CD4-positive, alpha-beta T cell treated with Interleukin-4 for 1 hour (primary cell): Measurements from ENCODE around the gene DTWD2.
"Not testable (repeated sequence)": the region's sequence is repeated elsewhere in the genome, so short reads cannot be mapped to it uniquely, and the experiment has no call there.

Experiments used
- DNase-seq, 2 donors: peaks; one replicate each; pipeline ENCODE4 v3.0.0-alpha.2; 2020 to 2022

The DTWD2 gene

DNA sequence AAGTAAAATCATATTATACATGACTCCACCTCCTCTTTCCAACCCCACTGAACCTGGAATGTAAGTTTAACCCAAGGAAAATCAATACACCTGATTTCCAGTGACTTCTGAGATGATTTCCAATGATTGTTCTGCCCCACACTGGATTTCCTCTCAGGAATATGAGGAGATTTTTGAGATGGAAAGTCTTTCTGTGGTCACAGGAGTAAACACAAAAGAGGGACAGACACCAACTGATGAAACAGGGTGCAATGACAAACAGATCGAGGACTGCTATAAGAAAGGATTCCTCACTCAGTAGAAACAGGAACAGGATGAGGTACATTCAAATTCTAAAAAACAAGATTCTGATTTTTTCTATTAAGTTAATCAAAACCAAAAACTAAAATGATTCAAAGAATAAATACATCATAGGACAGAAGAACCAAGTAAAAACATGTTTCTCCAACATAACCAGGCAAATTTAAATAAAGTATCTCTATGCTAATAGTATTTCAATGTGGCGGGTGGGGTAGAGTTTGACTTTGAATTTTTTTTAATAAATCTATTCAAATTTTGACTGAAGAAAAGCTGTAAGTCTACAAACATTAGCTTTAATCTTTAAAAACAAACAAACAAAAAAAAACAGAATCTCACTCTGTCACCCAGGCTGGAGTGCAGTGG is 42.1 kb downstream of the DTWD2 start:
- DNase-seq, result no peak

DNA sequence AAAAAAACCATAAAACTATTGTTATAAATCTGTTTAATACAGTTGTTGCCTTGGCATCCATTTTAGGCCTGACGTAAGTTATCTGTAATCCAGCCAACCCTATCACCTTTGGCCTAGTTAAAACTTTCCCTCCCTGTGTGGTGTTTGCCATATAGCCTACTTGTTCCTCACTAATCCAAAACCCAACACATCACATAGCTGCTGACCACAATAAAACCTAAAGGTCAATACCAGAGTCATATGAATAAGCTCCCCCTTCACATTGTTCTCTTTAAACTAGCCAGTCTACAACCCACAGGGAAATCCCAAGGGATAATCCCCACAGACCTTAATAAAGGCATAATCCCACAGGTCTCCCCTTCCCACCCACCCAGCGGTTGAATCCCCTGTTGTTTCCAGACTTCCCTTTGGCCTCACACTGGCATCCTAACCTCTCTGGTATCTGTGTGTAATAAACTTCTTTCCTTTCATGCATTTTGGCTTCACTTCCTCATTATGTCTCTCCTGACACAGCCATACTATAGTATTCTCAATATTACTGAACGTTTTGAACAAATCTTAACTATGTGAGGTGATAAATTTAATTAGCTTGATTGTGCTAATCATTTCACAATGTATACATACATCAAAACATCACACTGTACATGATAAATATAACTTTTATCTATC is 50.8 kb downstream of the DTWD2 start:
- no peak for DNase-seq

DNA sequence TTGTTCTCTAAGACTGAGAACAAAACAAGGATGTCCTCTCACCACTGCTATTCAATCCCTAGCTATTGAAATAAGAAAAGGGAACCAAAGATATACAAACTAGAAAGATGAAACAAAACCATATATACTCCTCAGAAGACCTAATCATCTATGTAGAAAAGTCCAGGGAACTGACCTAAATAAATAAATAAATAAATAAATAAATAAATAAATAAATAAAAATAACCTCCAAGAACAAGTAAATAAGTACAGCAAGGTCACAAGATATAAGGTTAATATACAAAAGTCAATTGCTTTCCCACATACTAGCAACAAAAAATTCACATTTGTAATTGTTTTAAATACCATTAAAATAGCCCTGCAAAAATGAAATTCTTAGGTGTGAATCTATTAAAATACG is 54.6 kb downstream of the DTWD2 start:
- no peak for DNase-seq

DNA sequence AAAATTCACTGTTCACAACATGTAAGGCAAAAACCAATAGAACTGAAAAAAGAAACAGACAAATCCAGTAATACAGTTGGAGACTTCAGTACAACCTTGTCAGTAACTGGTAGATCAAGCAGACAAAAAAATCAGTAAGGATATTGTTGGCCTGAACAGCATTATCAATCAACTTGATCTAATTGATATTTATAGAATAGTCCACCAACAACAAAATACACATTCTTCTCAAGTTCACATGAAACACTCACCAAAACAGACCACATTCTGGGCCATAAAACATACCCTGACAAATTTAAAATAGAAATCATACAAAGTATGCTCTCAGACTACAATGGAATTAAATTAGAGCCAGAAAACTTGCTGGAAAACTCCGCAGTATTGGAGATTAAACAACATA is 56.8 kb downstream of the DTWD2 start:
- no peak for DNase-seq

DNA sequence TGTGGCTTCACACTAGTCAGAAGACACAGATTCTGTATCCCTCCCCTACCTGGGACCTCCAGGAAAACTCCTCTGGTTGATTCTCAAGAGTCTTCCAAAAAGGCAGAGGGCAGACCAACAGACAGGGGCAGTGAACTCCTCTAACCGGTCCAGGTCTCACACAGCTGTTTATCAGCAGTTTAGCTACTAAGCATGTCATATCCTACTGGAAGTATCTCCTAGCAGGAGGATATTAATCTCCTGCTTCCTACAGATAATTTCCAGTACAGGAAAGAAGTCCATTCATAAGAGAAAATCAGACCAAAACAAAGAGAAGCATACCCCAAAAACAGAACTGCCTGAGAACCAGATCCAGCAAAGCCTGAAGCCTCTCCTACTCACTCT is 64.3 kb downstream of the DTWD2 start:
- DNase-seq, result no peak

DNA sequence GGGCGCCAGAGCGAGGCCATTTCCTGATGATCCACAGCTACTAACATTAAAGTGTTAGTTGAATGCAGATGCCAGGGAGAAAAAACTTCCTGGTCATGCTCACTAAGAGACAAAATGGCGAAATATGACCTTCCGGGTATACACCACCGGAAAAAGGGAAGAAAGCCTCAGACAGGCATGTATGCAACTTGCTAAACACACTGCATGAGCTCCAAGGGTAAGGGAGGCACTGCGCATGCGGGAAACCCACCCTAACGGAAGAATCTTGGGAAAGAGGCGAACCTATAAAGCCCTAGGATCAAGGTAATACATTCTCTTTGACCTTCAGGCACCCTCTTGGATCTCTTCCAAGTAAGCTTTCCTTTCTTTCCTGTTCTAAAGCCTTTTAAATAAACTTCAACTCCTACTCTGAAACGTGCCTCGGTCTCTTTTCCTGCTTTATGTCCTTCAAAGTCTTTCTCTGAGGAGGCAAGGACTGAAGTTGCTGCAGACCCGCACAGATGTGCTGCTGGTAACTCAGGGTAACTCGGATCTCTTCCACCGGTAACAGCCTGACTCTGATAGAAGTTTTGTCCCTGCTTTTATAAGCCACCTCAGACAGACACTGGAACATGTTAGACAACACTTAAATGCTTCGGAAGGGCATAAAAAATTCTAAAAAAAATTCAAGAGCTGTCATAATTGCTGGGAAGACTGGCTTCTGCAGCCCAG is 64.9 kb downstream of the DTWD2 start:
- DNase-seq, result no peak

DNA sequence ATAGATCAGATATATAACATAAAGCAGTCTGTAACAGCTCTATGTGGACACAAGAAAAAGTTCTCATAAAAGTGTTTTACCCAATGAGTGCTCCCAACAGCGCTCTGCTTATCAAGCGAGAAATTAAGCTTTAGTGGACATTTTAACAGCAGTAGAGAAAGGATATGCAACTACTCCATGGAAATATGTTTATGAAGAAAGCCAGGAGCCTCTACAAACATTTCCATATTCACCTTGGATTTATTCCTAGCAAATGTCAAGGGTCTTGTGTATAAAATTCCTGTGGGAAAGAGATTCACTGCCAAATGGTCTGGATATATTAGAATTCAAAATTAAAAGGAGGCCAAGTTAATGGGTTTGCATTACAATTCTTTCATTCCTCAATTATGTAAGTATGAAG is 66.5 kb downstream of the DTWD2 start:
- DNase-seq, result no peak

DNA sequence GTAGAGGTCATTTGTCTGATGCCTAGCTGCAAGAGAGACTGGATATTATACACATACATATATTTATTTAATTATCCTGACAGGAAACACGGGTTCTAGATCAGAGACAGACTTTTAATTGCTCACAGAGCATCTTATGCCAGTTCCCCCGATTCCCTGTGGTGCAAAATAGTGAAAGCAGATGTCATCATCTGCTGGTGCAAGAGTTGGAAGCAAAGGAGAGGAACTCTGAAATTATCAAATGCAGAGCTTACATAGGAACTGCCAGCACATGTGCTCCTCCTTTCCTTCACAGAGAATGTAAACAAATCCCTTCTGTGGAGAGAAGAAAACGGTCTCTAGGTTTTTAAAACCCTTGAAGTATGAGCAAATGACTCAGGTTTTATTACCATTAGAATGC is 69.3 kb downstream of the DTWD2 start:
- DNase-seq, result no peak

DNA sequence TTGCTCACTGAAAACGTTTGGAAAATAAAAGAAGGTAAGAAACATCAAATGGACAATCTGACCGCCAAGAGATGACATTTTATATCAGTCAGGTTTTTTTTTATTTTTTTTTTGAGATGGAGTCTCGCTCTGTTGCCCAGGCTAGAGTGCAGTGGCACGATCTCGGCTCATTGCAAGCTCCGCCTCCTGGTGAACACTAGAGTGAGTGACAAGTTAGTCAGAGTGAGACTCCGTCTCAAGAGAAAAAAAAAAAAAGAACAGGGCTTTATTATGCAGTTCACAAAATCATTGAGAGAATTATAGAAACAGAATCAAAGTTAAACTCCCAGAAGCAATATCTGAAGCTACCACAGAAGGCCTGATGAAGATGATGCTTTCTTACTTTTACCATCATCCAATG is 70.1 kb downstream of the DTWD2 start:
- DNase-seq, result no peak

DNA sequence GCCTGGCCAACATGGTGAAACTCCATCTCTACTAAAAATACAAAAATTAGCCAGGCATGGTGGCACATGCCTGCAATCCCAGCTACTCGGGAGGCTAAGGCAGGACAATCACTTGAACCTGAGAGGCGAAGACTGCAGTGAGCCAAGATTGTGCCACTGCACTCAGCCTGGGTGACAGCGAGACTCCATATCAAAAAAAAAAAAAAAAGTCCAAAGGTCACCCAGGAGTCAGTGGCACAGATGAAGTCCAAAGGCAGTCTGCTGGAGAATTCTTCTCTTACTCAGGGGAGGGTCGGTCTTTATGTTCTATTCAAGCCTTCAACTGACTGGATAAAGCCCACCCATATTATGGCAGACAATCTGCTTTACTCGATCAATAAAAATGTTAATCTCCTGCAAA is 80.8 kb downstream of the DTWD2 start:
- not testable (repeated sequence) for DNase-seq

DNA sequence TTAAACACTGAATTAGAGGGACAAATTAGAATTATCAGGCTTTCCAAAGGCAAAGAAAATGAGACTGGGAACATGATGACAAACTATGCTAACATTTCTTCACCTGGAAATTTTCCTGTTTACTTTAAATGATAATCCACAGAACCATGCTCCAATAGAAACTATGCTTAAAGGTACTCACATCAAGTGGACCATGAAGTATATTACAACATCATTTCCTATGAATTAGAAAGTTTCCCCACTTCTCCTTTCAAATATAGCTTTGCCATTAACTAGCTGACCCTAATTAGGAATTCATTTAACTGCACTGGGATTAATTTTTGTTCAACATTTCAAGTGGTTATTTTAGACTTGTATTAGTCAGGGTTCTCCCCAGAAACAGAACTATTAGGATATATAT is 81.4 kb downstream of the DTWD2 start:
- no peak for DNase-seq

DNA sequence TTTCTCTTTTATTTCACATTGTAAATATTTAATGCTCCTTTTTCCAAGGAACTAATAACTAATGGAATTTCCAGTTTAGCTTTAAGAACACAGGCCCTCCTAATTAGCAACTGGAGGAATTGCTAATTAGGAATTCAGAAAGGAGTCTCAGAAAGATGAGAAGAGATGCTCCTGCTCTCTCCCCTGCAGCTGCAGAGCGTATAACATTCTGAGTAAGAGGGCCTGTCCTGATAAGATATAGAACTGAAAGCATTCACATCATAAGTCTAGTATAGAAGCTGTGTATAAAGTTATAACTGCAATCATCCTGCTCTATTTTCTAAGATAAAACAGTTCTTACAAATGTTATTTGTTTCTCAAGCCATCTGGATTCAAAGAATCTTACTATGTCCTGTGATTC is 83.2 kb downstream of the DTWD2 start:
- no peak for DNase-seq

DNA sequence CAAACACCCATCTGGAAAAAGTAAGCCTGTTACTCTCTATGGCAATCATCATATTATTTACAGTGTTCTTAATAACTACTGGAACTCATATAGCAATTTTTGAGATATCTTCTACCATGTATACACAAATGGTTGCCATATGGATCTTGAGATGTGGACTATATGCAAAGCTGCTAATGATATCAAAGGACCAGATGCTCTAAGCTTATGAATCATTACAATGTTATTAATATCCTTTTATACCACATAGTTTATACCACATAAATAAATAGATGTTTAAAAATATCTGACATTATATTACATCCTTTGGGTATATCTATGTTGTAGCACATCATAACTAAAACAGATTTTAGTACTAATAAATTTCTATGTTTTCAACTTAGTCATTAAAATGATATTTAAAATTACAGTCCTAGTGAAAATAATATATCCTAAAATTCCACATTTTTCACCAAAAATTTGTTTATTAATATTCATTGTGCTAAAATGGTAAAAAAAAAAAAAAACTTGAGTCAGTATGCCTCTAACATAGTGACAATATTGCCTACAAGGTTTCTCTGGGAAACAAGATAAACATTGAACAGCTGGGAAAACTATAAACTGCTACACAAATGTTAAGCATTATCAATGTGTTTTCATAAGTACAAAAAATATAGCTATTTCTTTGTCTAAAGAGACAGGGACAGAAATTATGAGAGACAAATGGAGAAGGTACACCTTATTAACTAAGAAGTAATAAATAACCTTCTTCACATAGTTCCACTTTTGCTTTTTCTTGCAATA is 85.5 kb downstream of the DTWD2 start:
- no peak for DNase-seq

DNA sequence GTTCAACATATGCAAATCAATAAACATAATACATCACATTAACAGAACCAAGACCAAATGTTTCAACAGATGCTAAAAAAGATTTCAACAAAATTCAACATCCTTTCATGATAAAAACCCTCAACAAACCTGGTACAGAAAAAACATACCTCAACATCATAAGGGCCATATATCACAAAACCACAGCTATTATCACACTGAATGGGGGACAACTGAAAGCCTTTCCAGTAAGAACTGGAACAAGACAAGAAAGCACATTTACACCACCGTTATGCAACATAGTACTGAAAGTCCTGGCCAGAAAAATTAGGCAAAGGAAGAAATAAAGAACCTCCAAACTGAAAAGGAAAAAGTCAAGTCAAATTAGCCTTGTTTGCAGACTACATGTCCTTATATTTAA is 93.6 kb downstream of the DTWD2 start:
- DNase-seq, result no peak

DNA sequence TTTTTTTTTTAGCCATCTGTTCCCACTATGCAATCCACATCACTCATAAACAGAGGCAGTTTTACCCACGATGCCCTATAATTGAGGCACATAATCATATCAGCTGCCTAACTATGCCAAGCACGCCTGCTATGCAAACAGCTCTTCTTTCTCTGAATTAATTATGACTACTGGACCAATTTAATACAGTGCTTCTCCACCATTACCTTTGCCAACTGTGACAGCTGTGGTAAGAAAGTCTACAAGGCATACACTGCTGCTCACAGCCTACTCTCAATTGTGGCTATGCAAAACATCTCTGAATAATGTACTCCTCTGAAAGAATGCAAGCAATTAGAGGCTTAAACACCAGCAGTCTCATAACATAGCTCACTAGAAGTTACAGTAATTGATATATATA is 97.1 kb downstream of the DTWD2 start:
- DNase-seq, result no peak

DNA sequence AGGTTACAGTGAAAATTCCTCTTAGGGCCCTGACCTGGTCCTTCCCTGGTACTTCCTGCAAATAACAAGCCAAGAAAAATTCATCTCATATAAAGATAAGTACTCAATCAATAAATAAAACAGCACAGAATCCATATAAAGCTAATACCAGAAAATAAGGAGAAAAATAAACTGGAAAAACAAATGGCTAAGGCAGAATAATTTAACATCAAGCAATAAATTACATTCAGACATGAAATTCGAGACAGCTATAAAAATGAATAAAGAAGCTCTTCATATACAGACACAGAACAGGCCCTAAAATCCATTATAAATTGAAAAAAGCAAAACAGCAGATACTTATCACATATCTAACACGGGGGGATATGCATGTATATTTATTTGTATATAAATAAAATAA is 99.2 kb downstream of the DTWD2 start:
- no peak for DNase-seq

DNA sequence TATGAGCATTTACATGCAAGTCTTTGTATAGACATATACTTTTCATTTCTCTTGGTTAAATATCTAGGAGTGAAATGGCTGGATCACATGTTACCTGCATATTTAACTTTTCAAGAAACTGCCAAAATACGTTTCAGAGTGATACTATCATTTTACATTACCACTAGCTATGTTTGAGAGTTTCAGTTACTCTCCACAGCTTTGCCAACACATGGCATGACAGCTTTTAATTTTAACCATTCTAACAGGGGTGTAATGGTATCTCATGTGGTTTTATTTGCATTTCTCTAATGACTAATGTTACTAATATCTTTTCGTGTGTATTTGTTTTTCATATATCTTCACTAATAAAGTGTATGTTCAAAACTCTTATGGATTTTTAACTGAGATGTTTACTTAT is 99.8 kb downstream of the DTWD2 start:
- DNase-seq, result no peak

DNA sequence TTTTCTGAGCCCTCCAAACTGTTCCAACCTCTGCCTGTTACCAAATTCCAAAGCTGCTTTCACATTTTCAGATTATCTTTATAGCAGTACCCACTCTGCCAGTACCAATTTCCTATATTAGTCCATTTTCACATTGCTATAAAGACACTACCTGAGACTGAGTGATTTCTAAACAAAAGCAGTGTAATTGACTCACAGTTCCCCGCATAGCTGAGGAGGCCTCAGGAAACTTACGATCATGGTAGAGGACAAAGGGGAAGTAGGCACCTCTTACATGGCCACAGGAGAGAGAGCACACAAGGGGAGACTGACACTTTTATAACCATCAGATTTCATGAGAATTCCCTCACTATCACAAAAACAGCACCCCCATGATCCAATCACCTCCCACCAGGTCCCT is 105.0 kb downstream of the DTWD2 start:
- no peak for DNase-seq

DNA sequence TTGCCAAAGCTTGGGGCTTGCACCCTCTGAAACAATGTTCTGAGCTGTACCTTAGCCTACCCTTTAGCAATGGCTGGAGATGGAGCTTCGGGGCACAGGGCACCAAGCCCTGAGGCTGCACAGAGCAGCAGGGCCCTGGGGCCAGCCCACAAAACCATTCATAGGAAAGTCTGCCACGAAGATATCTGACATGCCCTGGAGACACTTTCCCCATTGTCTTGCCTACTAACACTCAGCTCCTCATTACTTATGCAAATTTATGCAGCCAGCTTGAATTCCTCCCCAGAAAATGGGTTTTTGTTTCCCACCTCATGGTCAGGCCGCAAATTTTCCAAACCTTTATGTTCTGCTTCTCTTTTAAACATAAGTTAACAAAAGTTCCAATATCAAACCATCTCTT is 105.7 kb downstream of the DTWD2 start:
- DNase-seq, result no peak

DNA sequence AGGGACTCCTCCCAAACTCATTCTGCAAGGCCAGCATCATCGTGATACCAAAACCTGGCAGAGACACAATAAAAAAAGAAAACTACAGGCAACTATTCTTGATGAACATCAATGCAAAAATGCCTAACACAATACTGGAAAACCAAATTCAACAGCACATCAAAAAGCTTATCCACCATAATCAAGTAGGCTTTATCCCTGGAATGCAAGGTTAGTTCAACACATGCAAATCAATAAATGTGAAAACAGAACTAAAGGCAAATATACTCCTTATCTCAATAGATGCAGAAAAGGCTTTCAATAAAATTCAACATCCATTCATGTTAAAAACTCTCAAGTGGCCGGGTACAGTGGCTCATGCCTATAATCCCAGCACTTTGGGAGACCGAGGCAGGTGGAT is 111.5 kb downstream of the DTWD2 start:
- DNase-seq, result not testable (repeated sequence)

DNA sequence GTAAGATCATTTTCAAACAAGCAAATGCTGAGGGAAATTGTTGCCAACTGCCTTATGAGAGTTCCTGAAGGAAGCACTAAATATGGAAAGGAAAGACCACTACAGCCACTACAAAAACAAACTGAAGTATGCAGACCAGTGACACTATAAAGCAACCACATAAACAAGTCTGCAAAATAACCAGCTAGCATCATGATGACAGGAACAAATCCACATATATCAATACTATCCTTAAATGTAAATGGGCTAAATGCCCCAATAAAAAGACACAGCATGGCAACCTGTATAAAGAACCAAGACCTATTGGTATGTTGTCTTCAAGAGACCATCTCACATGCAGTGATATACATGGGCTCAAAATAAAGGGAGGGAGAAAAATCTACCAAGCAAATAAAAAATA is 113.2 kb downstream of the DTWD2 start:
- DNase-seq, result no peak

DNA sequence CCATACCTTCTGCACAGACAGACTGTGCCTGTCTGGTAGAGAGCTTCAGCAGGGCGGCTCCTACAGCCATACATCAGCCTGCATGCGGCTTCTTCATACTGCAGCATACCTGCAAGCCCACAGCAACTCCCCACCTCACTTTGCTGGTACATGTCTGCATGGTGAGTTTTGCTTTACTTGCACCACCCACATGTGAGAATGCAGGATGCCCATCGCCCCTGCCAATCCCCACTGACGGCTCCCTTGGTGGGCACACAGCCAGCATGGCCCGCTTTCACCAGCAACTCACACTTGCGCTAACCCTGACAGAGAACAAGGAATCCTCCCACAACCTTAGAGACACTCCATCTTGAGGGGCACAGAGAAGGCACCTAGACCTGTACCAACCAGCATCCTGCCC is 114.9 kb downstream of the DTWD2 start:
- DNase-seq, result no peak

DNA sequence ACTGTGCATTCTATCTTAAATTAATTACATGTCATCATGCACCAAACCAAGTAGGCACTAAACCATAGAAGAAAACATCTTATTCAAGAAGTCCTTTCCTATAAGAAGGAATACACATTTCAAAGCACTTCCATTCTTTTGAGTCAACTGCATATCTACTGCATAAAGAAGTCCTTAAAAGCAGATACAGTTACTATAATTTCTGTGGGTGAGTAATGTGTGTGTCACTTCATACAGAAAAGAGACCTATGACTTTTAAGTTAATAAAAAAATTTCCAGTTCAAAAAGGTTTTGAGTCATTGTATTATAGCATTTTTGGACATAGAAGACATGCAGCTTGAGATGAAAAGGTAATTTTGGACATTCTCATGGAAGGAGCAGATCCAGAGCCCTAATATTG is 125.0 kb downstream of the DTWD2 start:
- DNase-seq, result no peak

DNA sequence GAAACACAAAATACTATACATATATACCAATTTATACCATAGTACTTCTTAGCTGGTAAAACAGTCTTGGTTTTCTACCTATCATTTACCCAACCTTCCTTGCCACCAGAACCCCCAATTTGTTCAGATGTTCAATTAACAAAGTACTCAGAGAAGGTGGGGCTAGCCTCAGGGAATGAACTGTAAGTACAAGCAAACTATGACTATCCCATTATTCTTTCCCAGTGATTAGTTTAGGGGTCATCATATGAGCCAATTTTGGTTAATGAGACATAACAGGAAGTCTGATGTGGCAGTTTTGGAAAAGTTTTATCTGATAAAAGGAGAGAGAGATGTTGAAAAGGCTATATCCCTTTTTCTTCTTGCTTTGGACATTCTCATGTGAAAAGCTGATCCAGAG is 125.8 kb downstream of the DTWD2 start:
- DNase-seq, result no peak
